GM19099 (cell line): ENCODE measurements around the gene CYP24A1.

Source experiments
- POLR2A ChIP-seq: IDR thresholded peaks from 3 replicates; pipeline ENCODE4 v1.6.1; 2011; ENCODE audit warnings: low read depth; ENCODE audit not compliant: insufficient read length; ENCODE audit errors: extremely low read depth

CYP24A1 gene

GRCh38 chr20:54207743-54208547 lies 34.2 kb upstream of the CYP24A1 start, which contains the start of gene PFDN4:
TSS of gene PFDN4 (plus strand) at chr20:54208087. CDS start at chr20:54208101, 14 bp downstream.
- TF ChIP-seq POLR2A: peak; percentile 66

DNA sequence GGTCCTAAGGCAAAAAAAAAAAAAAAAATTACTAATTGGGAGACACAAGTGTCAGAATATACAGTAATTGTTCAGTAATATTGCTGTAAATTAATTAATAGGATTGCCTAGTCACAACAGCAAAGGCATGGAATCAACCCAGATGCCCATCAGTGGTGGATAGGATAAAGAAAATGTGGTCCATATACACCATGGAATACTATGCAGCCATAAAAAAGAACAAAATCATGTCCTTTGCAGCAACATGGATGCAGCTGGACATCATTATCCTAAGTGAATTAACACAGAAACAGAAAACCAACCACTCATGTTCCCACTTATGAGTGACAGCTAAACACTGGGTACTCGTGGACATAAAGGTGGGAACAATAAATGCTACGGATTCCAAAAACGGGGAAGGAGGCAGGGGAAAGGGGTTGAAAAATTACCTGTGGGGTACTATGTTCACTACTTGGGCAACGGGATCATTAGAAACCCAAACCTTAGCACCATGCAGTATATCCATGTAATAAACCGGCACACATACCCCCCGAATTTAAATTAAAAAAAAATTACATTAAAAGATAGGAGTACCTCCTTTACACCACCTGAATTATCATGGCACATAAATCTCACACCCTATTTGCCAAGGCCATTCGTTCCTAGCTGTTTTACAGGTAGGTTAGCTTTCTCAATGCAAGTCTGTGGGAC lies 33.4 kb upstream of the CYP24A1 start:
- no peak for TF ChIP-seq POLR2A

GRCh38 chr20:54205450-54205849 lies 31.7 kb upstream of the CYP24A1 start:
- no peak for TF ChIP-seq POLR2A

- TF ChIP-seq POLR2A: no peak
These were observed 30.7 kb upstream of the CYP24A1 start for GRCh38 chr20:54204481-54204880.

DNA sequence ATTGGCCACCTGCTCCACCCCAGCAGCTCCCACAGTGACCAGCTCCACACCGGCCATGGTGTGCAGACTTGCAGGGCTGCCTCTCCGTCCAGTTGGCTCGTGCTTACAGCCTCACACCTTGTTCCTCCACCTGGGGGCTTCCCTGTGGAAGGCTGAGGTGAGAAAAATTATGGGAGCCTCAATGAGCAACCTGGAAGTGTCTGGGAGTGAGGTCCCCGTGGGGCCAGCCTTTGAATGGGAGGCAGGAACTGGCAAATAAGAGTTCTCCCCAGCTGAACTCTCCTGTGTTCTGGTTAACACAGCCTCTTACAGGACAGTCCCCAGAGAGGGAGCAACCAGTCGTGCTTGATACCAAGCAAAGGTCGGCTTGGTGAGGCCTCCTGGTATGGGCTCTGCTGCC lies 30.3 kb upstream of the CYP24A1 start:
- TF ChIP-seq POLR2A: no peak

DNA sequence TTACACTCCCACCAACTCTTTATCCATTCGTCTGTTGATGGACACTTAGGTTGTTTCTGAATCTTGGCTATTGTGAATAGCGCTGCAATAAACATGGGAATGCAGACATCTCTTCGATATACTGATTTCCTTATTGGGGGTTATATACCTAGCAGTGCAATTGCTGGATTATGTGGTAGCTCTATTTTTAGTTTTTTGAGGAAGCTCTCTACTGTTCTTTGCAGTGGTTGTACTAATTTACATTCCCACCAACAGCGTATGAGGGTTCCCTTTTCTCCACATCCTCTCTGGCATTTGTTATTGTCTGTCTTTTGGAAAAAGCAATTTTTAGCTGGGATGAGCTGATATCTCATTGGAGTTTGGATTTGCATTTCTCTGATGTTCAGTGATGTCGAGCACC lies 29.5 kb upstream of the CYP24A1 start:
- no peak for TF ChIP-seq POLR2A

- TF ChIP-seq POLR2A: no peak
These were observed 27.6 kb upstream of the CYP24A1 start for GRCh38 chr20:54201268-54201846.

- TF ChIP-seq POLR2A: no peak
These were observed 26.9 kb upstream of the CYP24A1 start for GRCh38 chr20:54200487-54201267.

DNA sequence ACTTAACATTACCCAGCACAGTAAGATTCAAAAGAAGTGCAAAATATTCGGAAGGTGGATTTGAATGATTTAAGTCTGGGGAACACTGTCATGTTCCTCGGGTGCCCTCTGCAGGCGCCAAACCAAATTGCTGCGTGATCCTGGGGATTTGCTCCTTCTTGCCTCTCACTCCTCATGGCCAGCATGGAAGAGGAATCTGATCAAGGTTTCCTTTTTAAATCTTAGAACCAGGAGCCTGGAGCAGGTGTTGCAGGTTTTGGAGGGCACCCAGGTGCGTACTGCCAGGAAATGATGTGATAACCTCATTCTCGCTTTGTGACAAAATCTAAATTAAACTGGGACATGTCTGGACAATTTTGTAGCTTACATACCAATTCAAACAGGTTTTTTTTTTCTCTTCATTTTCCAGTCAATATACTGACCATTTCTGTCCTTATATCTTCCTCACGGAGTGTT lies 26.0 kb upstream of the CYP24A1 start:
- TF ChIP-seq POLR2A: no peak

- TF ChIP-seq POLR2A: no peak
These were observed 25.5 kb upstream of the CYP24A1 start for GRCh38 chr20:54199283-54199682.

- no peak for TF ChIP-seq POLR2A
These were observed 24.1 kb upstream of the CYP24A1 start for GRCh38 chr20:54197621-54198604.

- TF ChIP-seq POLR2A: no peak
These were observed 22.0 kb upstream of the CYP24A1 start for GRCh38 chr20:54195483-54196472.

GRCh38 chr20:54194724-54195438 lies 21.1 kb upstream of the CYP24A1 start:
- no peak for TF ChIP-seq POLR2A

DNA sequence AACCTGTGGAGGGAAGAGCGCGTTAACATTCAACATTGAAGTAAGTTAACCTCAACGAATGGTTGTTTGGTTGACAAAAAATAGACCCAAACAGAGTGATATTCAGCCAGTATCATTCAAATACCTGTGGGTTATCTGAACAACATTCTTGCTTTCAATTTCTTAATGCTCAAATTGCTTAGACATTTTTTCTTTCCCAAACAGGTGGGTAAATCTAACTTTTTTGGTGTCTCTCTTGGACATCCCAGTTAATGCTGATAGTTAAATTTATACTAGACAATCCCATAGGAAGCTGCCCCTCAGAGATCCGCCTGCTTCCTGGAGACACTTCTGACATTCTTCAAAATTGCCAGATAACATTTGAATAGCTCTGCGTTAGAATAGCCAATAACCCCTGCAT lies 20.0 kb upstream of the CYP24A1 start:
- no peak for TF ChIP-seq POLR2A
